ENCODE measurements around the gene SLX9.

Gene SLX9

GRCh38 chr21:44939532-44940115 lies at the start of gene SLX9:
Gene SLX9, plus strand, starts transcription at chr21:44940029. Its CDS starts 29 bp downstream, at chr21:44940058.
- DNase-seq: peak; percentile 25

- no peak for DNase-seq
Observed at GRCh38 chr21:44890338-44890931, 49.4 kb upstream of the SLX9 start.

GRCh38 chr21:44890961-44891541 lies 48.8 kb upstream of the SLX9 start:
- no peak for DNase-seq

- DNase-seq: no peak
Observed at GRCh38 chr21:44891631-44892031, 48.2 kb upstream of the SLX9 start.

- DNase-seq: no peak
Observed at GRCh38 chr21:44892095-44892494, 47.7 kb upstream of the SLX9 start.

- no peak for DNase-seq
Observed at GRCh38 chr21:44892536-44893277, 47.1 kb upstream of the SLX9 start.

GRCh38 chr21:44893278-44893556 lies 46.6 kb upstream of the SLX9 start:
- no peak for DNase-seq

GRCh38 chr21:44893948-44894656 lies 45.7 kb upstream of the SLX9 start:
- DNase-seq: no peak

- DNase-seq: no peak
Observed at GRCh38 chr21:44894687-44895302, 45.0 kb upstream of the SLX9 start.

GRCh38 chr21:44895859-44896258 lies 44.0 kb upstream of the SLX9 start:
- no peak for DNase-seq

GRCh38 chr21:44896561-44897286 lies 43.1 kb upstream of the SLX9 start:
- DNase-seq: no peak

GRCh38 chr21:44897326-44898010 lies 42.4 kb upstream of the SLX9 start:
- no peak for DNase-seq

- no peak for DNase-seq
Observed at GRCh38 chr21:44898011-44898488, 41.8 kb upstream of the SLX9 start.

- no peak for DNase-seq
Observed at GRCh38 chr21:44898851-44899767, 40.7 kb upstream of the SLX9 start.

- DNase-seq: no peak
Observed at GRCh38 chr21:44899768-44900558, 39.9 kb upstream of the SLX9 start.

- no peak for DNase-seq
Observed at GRCh38 chr21:44900559-44901251, 39.1 kb upstream of the SLX9 start.

GRCh38 chr21:44901391-44902074 lies 38.3 kb upstream of the SLX9 start:
- no peak for DNase-seq
